ENCODE data around the gene ATG5.
"Not testable (repeated sequence)": the region's sequence is repeated elsewhere in the genome, so short reads cannot be mapped to it uniquely, and the experiment has no call there.

ATG5 gene

GRCh38 chr6:106309766-106310373 is 15.7 kb downstream of the ATG5 start:
- no peak for DNase-seq (ENCODE audit: low read depth)

- DNase-seq (ENCODE audit: low read depth): no peak
These were observed 16.6 kb downstream of the ATG5 start for GRCh38 chr6:106308985-106309384.

- DNase-seq (ENCODE audit: low read depth): no peak
These were observed 19.8 kb downstream of the ATG5 start for GRCh38 chr6:106305740-106306139.

- DNase-seq (ENCODE audit: low read depth): no peak
These were observed 24.6 kb downstream of the ATG5 start for GRCh38 chr6:106300944-106301343.

- no peak for DNase-seq (ENCODE audit: low read depth)
These were observed 25.4 kb downstream of the ATG5 start for GRCh38 chr6:106300020-106300780.

- no peak for DNase-seq (ENCODE audit: low read depth)
These were observed 32.4 kb downstream of the ATG5 start for GRCh38 chr6:106293116-106293515.

- DNase-seq (ENCODE audit: low read depth): no peak
These were observed 34.6 kb downstream of the ATG5 start for GRCh38 chr6:106290954-106291353.

GRCh38 chr6:106290032-106290431 is 35.5 kb downstream of the ATG5 start:
- DNase-seq (ENCODE audit: low read depth): no peak

- DNase-seq (ENCODE audit: low read depth): no peak
These were observed 38.3 kb downstream of the ATG5 start for GRCh38 chr6:106287215-106287614.

- no peak for DNase-seq (ENCODE audit: low read depth)
These were observed 38.8 kb downstream of the ATG5 start for GRCh38 chr6:106286746-106287145.

GRCh38 chr6:106283481-106283880 is 42.1 kb downstream of the ATG5 start:
- no peak for DNase-seq (ENCODE audit: low read depth)

- DNase-seq (ENCODE audit: low read depth): no peak
These were observed 43.9 kb downstream of the ATG5 start for GRCh38 chr6:106281661-106282060.

GRCh38 chr6:106281088-106281487 is 44.5 kb downstream of the ATG5 start:
- DNase-seq (ENCODE audit: low read depth): no peak

GRCh38 chr6:106279179-106279578 is 46.4 kb downstream of the ATG5 start:
- no peak for DNase-seq (ENCODE audit: low read depth)

GRCh38 chr6:106275692-106276091 is 49.9 kb downstream of the ATG5 start:
- DNase-seq (ENCODE audit: low read depth): no peak

GRCh38 chr6:106273087-106273486 is 52.5 kb downstream of the ATG5 start:
- no peak for DNase-seq (ENCODE audit: low read depth)

GRCh38 chr6:106272287-106272686 is 53.3 kb downstream of the ATG5 start:
- no peak for DNase-seq (ENCODE audit: low read depth)

GRCh38 chr6:106270414-106270813 is 55.1 kb downstream of the ATG5 start:
- no peak for DNase-seq (ENCODE audit: low read depth)

- not testable (repeated sequence) for DNase-seq (ENCODE audit: low read depth)
These were observed 56.2 kb downstream of the ATG5 start for GRCh38 chr6:106269268-106269919.

- not testable (repeated sequence) for DNase-seq (ENCODE audit: low read depth)
These were observed 57.1 kb downstream of the ATG5 start for GRCh38 chr6:106268500-106268899.

- not testable (repeated sequence) for DNase-seq (ENCODE audit: low read depth)
These were observed 61.1 kb downstream of the ATG5 start for GRCh38 chr6:106264433-106264832.

GRCh38 chr6:106259748-106260147 is 65.8 kb downstream of the ATG5 start:
- not testable (repeated sequence) for DNase-seq (ENCODE audit: low read depth)

GRCh38 chr6:106258726-106259125 is 66.8 kb downstream of the ATG5 start:
- DNase-seq (ENCODE audit: low read depth): no peak

All from activated T-cell treated with anti-CD3 and anti-CD28 coated beads for 48 hours (primary cell).